Retinal pigment epithelial cell (primary cell): ENCODE data around the gene PHF21B.
A peak's percentile ranks its signal among the peaks of the same experiment; 100 is the strongest.

ENCODE experiments used
- DNase-seq: peaks from one replicate; pipeline ENCODE4 v3.0.0-alpha.2; 2010; ENCODE audit warnings: low read depth
- H3K4me3 ChIP-seq: 2 replicates; pipeline ENCODE4 v1.5.1; 2011; ENCODE audit warnings: mild to moderate bottlenecking, low read length, control low read depth, moderate library complexity
- TF ChIP-seq, protein P1 (sequence below): conservative IDR thresholded peaks from 2 replicates; pipeline ENCODE4 v1.5.1; 2011; ENCODE audit warnings: low read depth, low read length, control low read depth, inconsistent platforms

The PHF21B gene

DNA sequence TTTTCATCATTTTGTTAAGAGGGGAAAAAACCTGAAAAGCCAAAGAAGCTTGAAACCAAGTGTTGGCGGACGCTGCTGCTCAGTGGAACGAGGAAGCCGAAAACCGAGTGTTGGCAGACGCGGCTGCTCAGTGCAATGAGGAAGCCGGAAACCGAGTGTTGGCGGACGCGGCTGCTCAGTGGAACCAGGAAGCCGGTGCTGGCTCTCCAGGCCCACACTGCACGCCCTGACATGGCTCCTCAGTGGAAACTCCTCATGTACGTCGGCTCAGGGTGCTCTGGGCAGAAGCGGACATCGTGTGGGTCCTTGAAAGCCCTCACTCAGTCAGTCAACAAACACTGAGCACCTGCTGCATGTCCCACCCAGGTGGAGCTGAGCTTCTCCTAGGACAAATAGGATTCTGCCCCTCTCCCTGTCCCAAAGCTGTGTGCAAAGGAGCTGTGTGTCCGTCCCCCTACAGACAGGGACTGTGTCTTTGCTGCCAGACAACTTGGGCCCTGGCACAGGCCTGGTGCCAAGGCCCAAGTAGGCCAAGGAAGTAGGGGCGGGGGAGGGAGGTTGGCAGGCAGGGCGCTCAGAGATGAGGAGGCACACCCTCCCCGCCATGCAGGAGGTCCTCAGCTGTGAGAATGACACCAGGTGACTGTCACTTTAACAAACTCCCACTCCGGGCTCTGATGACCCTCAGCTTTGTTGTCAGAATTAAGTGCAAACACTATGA lies 37.3 kb downstream of the PHF21B start:
- DNase-seq, result no peak
- no peak overlapping the region for H3K4me3 ChIP-seq
- TF ChIP-seq, protein P1, sequence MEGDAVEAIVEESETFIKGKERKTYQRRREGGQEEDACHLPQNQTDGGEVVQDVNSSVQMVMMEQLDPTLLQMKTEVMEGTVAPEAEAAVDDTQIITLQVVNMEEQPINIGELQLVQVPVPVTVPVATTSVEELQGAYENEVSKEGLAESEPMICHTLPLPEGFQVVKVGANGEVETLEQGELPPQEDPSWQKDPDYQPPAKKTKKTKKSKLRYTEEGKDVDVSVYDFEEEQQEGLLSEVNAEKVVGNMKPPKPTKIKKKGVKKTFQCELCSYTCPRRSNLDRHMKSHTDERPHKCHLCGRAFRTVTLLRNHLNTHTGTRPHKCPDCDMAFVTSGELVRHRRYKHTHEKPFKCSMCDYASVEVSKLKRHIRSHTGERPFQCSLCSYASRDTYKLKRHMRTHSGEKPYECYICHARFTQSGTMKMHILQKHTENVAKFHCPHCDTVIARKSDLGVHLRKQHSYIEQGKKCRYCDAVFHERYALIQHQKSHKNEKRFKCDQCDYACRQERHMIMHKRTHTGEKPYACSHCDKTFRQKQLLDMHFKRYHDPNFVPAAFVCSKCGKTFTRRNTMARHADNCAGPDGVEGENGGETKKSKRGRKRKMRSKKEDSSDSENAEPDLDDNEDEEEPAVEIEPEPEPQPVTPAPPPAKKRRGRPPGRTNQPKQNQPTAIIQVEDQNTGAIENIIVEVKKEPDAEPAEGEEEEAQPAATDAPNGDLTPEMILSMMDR, result no peak

DNA sequence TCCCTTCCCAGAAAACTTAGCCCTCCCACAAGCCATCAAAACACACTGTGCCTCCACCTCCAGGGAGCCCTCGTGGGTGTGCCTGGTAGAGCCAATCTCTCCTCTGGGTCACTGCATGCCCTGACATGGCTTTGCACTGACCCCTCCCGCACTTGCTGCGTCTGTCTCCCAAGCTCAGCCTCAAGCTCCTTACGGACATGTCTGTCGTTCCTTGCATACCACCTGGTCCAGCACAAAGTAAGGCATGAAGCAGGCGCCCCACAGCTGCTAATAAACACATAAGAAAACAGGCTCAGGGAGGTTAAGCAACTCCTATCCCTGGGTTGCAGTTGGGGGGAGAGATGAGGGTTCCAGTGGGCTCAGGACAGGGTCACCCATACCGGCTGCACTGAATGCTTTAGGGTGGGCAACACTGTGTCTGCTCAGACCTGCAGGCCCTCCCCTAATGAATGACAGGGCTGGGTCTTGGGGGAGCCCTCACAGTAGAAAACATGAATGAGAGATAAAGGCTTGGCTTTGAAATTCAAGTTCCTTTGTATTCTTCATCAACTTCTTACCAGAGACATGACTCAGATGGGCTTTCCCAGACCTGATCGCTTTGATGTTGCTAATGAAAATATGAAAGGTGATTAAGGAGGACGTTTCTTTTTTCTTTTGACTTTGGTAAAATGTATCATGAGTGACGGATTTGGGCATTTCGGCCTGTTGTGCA lies 38.0 kb downstream of the PHF21B start:
- H3K4me3 ChIP-seq, result no peak overlapping the region
- no peak for DNase-seq
- TF ChIP-seq, protein P1, result no peak

DNA sequence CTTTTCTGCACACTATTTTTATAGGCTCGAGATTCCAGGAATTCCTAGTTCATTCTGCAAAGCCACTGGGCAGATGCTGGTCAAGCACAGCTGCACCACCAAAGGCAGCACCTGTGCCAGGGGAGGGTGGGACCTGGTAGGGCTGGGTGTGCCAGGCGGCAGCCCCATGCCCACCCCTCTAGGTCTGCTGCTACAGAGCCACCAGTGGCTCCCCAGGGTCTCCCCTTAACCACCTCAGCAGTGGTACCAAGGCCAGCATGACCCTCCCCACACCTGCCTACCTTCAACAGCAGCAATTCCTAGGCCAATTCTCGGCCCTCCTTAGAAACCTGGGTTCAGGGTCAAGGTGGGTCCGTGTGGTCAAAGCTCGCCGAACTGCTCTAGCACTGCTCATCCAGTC lies 39.5 kb downstream of the PHF21B start:
- TF ChIP-seq, protein P1, result no peak
- DNase-seq, result no peak
- H3K4me3 ChIP-seq, result no peak overlapping the region

DNA sequence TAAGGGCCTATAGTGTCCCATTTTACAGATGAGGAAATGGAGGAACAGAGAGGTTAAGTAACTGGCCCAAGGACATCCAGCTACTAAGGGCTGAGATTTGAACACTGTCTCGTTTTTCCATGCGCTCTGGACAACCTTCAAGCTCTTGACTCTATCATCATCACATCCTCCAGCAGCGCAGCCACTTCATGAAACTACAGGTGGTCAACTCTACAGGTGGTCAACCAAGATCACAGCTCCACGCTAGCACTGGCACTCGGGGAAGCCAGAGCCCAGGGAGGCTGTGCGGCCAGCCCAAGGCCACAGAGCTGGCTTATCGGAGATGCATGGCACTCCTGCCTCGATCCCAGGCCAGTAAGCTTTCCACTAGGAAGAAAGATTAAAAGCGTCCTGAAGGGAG lies 40.0 kb downstream of the PHF21B start:
- H3K4me3 ChIP-seq, result no peak overlapping the region
- TF ChIP-seq, protein P1, result no peak
- no peak for DNase-seq

DNA sequence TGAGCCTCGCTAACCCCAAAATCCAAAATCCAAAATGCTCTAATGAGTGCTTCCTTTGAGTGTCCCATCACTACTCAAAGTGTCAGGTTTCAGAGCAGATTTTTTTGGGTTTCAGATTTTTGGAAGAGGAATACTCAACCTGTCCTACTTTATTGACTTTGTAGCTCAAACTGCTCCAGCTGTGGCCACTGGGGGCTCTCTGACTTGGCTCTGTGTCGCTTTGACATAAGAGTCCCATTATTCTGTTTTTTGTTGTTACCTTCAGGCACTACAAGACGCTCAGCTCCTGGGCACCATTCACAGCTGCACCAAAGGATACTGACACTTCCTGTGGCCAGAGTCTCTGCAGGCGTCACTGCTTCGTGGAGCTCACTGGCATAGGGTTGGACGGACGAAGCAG lies 41.1 kb downstream of the PHF21B start:
- no peak for DNase-seq
- H3K4me3 ChIP-seq, result no peak overlapping the region
- TF ChIP-seq, protein P1, result peak; percentile 26

DNA sequence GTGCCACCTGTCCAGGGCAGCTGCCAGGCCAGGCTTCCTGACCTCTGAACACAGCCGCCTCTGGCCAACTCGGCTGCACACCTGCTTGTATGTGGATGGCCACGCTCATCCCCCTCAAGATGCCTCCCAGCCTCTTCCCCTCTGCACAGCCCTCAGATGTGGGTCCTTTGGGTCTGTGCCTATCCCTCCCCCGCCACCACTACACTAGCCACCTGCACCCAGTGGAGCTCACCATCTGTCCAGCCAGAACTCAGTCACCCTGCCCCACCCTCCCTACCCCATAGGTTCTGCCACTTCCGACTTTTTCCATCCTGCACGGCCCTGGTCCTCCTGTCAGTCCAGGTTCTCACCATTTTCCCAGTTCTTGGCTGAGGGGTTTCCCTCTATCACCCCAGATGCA lies 44.6 kb downstream of the PHF21B start:
- no peak overlapping the region for H3K4me3 ChIP-seq
- TF ChIP-seq, protein P1, result no peak

DNA sequence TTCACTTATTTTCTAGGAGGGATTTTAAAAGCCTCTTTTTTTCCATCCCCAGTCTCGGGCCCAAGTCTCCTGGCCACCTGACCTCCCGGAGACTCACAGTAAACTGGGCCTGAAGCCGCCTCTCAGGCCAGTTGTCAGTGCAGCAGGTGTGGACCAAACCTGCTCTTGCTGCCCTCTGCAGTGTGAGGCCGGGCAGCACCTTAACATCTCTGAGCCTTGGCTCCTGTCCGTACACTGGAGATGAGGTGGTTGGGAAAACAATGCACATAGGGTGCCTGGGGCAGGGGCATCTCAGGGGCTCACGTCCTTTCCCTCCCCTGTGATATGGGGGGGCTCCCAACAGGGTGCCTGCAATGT lies 45.1 kb downstream of the PHF21B start:
- no peak for DNase-seq
- no peak overlapping the region for H3K4me3 ChIP-seq
- TF ChIP-seq, protein P1, result no peak

More for the DNA sequence above, 44.6 kb downstream of the PHF21B start:
- no peak for DNase-seq
